ENCODE data around the gene AATK.
"Not testable (repeated sequence)": the region's sequence is repeated elsewhere in the genome, so short reads cannot be mapped to it uniquely, and the experiment has no call there.

Gene AATK

GRCh38 chr17:81094509-81095382 is 71.3 kb downstream of the AATK start:
- in situ Hi-C loops (cut with MboI; ENCODE audit: low sequenced_read_pairs), result no loop called here

- in situ Hi-C loops (cut with MboI; ENCODE audit: low sequenced_read_pairs), result no loop called here
Observed at GRCh38 chr17:81093619-81094508, 72.2 kb downstream of the AATK start.

- in situ Hi-C loops (cut with MboI; ENCODE audit: low sequenced_read_pairs), result no loop called here
Observed at GRCh38 chr17:81092518-81093095, 73.4 kb downstream of the AATK start.

- in situ Hi-C loops (cut with MboI; ENCODE audit: low sequenced_read_pairs), result no loop called here
Observed at GRCh38 chr17:81091774-81092517, 74.1 kb downstream of the AATK start.

- in situ Hi-C loops (cut with MboI; ENCODE audit: low sequenced_read_pairs), result no loop called here
Observed at GRCh38 chr17:81091154-81091553, 74.9 kb downstream of the AATK start.

GRCh38 chr17:81090361-81091136 is 75.5 kb downstream of the AATK start:
- in situ Hi-C loops (cut with MboI; ENCODE audit: low sequenced_read_pairs), result no loop called here

GRCh38 chr17:81086789-81087551 is 79.1 kb downstream of the AATK start:
- in situ Hi-C loops (cut with MboI; ENCODE audit: low sequenced_read_pairs), result no loop called here

GRCh38 chr17:81085420-81085911 is 80.6 kb downstream of the AATK start:
- in situ Hi-C loops (cut with MboI; ENCODE audit: low sequenced_read_pairs), result no loop called here

GRCh38 chr17:81084680-81085419 is 81.2 kb downstream of the AATK start:
- in situ Hi-C loops (cut with MboI; ENCODE audit: low sequenced_read_pairs), result no loop called here

- in situ Hi-C loops (cut with MboI; ENCODE audit: low sequenced_read_pairs), result no loop called here
Observed at GRCh38 chr17:81083125-81083765, 82.8 kb downstream of the AATK start.

GRCh38 chr17:81082177-81083073 is 83.6 kb downstream of the AATK start:
- in situ Hi-C loops (cut with MboI; ENCODE audit: low sequenced_read_pairs), result no loop called here

- in situ Hi-C loops (cut with MboI; ENCODE audit: low sequenced_read_pairs), result no loop called here
Observed at GRCh38 chr17:81081222-81082176, 84.5 kb downstream of the AATK start.

- in situ Hi-C loops (cut with MboI; ENCODE audit: low sequenced_read_pairs), result no loop called here
Observed at GRCh38 chr17:81080019-81080418, 86.0 kb downstream of the AATK start.

- in situ Hi-C loops (cut with MboI; ENCODE audit: low sequenced_read_pairs), result not testable (repeated sequence)
Observed at GRCh38 chr17:81078026-81078913, 87.8 kb downstream of the AATK start.

Data from HL-60/S4 treated with retinoic acid at 250 ng/mL for 4 days and 3 days (cell line).